GM10847 (cell line): ENCODE data around the gene ZSCAN23.

ENCODE experiments used
- POLR2A ChIP-seq: IDR thresholded peaks from 2 replicates; pipeline ENCODE4 v1.6.1; 2011; ENCODE audit not compliant: insufficient read length; ENCODE audit errors: extremely low read depth

ZSCAN23 gene

GRCh38 chr6:28395918-28396317 lies 47.4 kb downstream of the ZSCAN23 start:
- no peak for TF ChIP-seq POLR2A

- no peak for TF ChIP-seq POLR2A
Measured at GRCh38 chr6:28393912-28394662, 49.2 kb downstream of the ZSCAN23 start.

GRCh38 chr6:28390688-28391087 lies 52.6 kb downstream of the ZSCAN23 start:
- no peak for TF ChIP-seq POLR2A

GRCh38 chr6:28384143-28384533 lies 59.2 kb downstream of the ZSCAN23 start:
- no peak for TF ChIP-seq POLR2A

- no peak for TF ChIP-seq POLR2A
Measured at GRCh38 chr6:28383235-28384142, 59.8 kb downstream of the ZSCAN23 start.
